Fibroblast of mammary gland (primary cell): Measurements from ENCODE around the gene DCUN1D5.

Source experiments
- DNase-seq: peaks from one replicate; pipeline ENCODE4 v3.0.0-alpha.2; 2010; ENCODE audit warnings: low read depth
- H3K4me3 ChIP-seq: 2 replicates; pipeline ENCODE4 v1.5.1; 2011; ENCODE audit warnings: low read depth, mild to moderate bottlenecking, low read length, moderate library complexity; ENCODE audit not compliant: control insufficient read depth
- CTCF ChIP-seq: conservative IDR thresholded peaks from 2 replicates; pipeline ENCODE4 v1.5.1; 2011; ENCODE audit warnings: low read depth, low read length, inconsistent platforms; ENCODE audit not compliant: control insufficient read depth, insufficient read depth

DCUN1D5 gene

DNA sequence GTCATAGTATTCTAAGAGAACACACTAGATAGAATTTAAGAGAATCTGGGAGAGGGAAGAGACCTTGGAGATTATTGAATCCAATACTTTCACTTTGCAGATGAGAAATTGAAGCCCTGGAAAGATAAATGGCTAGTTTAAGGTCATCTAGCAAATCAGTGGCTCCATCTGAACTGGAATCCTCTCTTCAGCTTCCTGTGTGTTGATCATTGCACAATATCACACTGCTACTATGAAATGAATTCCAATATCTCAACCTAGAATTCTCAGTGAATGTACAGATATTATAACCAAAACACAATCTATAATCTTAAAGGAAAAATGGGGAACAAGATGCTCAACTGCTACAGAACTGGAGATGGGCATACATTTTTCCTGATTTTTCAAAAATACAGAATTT lies 44.1 kb downstream of the DCUN1D5 start:
- no peak overlapping the region for H3K4me3 ChIP-seq
- DNase-seq: no peak
- no peak for TF ChIP-seq CTCF

GRCh38 chr11:103043826-103044678 lies 47.9 kb downstream of the DCUN1D5 start:
- H3K4me3 ChIP-seq: no peak overlapping the region
- no peak for TF ChIP-seq CTCF
- no peak for DNase-seq

DNA sequence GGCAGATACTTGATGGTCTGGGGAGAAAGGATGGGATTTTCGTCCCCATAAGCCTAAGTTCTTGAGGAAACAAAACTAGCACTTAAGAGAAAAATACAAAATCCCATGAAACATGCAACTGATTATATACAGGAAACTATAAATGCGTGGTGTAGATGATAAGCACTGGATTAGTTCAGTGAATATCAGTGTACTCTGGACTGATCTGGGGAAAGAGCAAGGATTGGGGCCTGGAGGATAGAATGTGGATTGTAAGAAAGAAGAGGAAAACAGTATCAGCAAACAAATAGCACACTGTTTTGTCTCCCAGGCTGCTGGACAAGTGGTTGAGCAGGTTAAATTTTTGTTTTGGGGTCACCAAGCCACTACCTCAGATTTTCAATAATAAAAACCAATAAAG lies 49.8 kb downstream of the DCUN1D5 start:
- DNase-seq: no peak
- H3K4me3 ChIP-seq: no peak overlapping the region
- no peak for TF ChIP-seq CTCF

- TF ChIP-seq CTCF: peak; percentile 68
- H3K4me3 ChIP-seq: no peak overlapping the region
- DNase-seq: peak; percentile 86
Observed at GRCh38 chr11:103035791-103036434, 56.0 kb downstream of the DCUN1D5 start.

DNA sequence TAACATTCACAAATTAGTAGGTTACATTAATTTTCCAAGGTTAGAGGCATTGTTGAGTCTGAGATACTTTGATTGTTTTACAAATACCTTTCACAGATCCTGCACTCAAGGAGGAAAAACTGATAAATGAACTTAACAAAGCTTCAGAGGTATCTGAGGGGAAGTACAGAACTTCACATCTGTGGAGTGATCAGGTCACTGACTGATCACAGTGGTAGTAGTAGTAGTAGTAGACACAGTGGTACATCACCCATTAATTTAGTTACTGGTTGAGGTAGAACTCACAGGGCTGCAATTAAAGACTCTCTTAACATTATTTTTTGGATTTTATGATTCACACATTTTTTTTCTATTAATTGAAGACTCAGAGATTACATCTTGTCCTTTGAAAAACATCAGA lies 56.7 kb downstream of the DCUN1D5 start:
- TF ChIP-seq CTCF: no peak
- H3K4me3 ChIP-seq: no peak overlapping the region
- DNase-seq: no peak

DNA sequence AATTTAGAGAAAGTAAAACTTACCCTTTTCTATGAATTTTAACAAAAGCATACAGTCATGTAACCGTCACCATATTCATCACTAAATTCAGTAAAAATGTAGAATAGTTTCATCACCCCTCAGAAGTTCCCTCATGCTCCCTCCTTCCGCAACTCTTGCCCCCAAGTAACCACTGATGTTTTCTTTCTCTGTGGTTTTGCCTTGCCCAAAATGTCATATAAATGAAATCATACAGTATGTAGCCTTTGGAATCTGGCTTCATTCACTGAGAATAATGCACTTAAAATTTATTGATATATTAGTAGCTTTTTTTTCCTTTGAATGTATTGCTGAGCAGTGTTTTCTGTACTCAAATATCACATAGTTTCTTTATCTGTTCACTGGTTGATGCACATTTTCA lies 60.1 kb downstream of the DCUN1D5 start:
- no peak for TF ChIP-seq CTCF
- no peak overlapping the region for H3K4me3 ChIP-seq
- DNase-seq: peak; percentile 36
